Lung (tissue), 12 donors: Measurements from ENCODE around the gene DLG2. TPM values are rescaled to one million over a fixed set of nuclear protein-coding genes. Genes with fewer than 3 reads are reported as not detected.
"Not testable (repeated sequence)": the region's sequence is repeated elsewhere in the genome, so short reads cannot be mapped to it uniquely, and the experiment has no call there.

Experiments used
- ATAC-seq: fragments of 200-7000 bp; cut with Tn5 transposase; one replicate; pipeline ENCODE4 v1.9.1; 2020; ENCODE audit warnings: moderate number of reproducible peaks; ENCODE audit not compliant: insufficient read depth, low FRiP score
- DNase-seq, 3 donors: peaks; one replicate each; pipeline ENCODE4 v3.0.0-alpha.2; 2013 to 2017
- H3K27ac ChIP-seq, 2 donors: one replicate each; pipeline ENCODE4 v1.5.1; 2013; ENCODE audit warnings: mild to moderate bottlenecking in 2 of 2, moderate library complexity in 2 of 2, control low read depth in 1 of 2, inconsistent platforms in 1 of 2, low read depth in 1 of 2, low read length in 1 of 2
- H3K27me3 ChIP-seq, 3 donors: one replicate each; pipeline ENCODE4 v1.5.1; 2013; ENCODE audit warnings: low read length in 2 of 3; ENCODE audit not compliant: control insufficient read depth in 3 of 3, insufficient read depth in 3 of 3
- H3K36me3 ChIP-seq, 4 donors: one replicate each; pipeline ENCODE4 v1.5.1; 2013; ENCODE audit warnings: low read length in 4 of 4, mild to moderate bottlenecking in 1 of 4, moderate library complexity in 1 of 4; ENCODE audit not compliant: control insufficient read depth in 4 of 4, insufficient read depth in 4 of 4
- H3K4me1 ChIP-seq, 5 donors: one replicate each; pipeline ENCODE4 v1.5.1; 2013; ENCODE audit warnings: low read length in 5 of 5, mild to moderate bottlenecking in 2 of 5, moderate library complexity in 1 of 5; ENCODE audit not compliant: control insufficient read depth in 5 of 5, insufficient read depth in 5 of 5
- H3K4me3 ChIP-seq: one replicate; pipeline ENCODE4 v1.5.1; 2013; ENCODE audit warnings: mild to moderate bottlenecking, control low read depth, moderate library complexity
- H3K9ac ChIP-seq, 2 donors: one replicate each; pipeline ENCODE4 v1.5.1; 2013; ENCODE audit warnings: low read length in 2 of 2, control low read depth in 1 of 2; ENCODE audit not compliant: insufficient read depth in 1 of 2
- H3K9me3 ChIP-seq, 4 donors: one replicate each; pipeline ENCODE4 v1.5.1; 2013; ENCODE audit warnings: low read length in 3 of 4, mild to moderate bottlenecking in 1 of 4, moderate library complexity in 1 of 4; ENCODE audit not compliant: control insufficient read depth in 4 of 4, insufficient read depth in 3 of 4
- WGBS, 2 donors: extraction: QIAGEN DNeasy Blood & Tissue Kit; methylation state at CpG; one replicate each; pipeline ENCODE4 v1.1.7; 2013; 5-methylcytosine and 5-hydroxymethylcytosine counted together
- polyA plus RNA-seq, 2 donors: library from polyadenylated mRNA; stranded (reverse); fragments of 200-250 nt; gene quantifications; one replicate each; pipeline ENCODE4 v1.2.1, GENCODE V29; 2013
- total RNA-seq, 2 donors: library from RNA; depleted of rRNA in 1 of 2; stranded (reverse); fragments of >200 nt in 1 of 2; gene quantifications; one replicate each; pipeline ENCODE4 v1.2.1, GENCODE V29; 2014 to 2021
- TF ChIP-seq, protein P1 (sequence below): IDR thresholded peaks from 2 replicates; pipeline ENCODE4 v1.5.1; 2012; ENCODE audit warnings: mild to moderate bottlenecking; ENCODE audit errors: control extremely low read depth, extremely low read depth
- donor health status: control.
- donor health status: control.
- donor health status: Bipolar disorder and iron deficiency.
- donor health status: healthy.
- donor health status: DM: yes; HTN: yes; CAD: no.

DLG2 gene
- total and polyA plus RNA-seq, 4 donors = 0.32 to 24.1 (median 5.4) TPM

DNA sequence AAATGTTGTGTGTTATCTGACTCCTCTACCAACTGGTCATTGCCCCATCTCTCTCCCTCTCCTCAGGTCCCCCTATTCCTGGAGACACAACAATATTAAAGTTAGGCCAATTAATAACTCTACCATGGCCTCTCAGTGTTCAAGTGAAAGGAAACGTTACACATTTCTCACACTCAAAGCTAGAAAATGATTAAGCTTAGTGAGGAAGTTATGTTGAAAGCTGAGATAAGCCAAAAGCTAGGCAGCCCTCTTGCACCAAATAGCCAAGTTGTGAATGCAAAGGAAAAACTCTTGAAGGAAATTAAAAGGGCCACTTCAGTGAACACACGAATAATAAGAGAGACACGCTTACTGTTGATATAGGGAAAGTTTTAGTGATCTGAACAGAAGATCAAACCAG lies 6.9 kb downstream of the DLG2 start:
- ATAC-seq (no peak), DNase-seq (peak; percentile 19 to 73 (median 37))
- TF ChIP-seq, protein P1, sequence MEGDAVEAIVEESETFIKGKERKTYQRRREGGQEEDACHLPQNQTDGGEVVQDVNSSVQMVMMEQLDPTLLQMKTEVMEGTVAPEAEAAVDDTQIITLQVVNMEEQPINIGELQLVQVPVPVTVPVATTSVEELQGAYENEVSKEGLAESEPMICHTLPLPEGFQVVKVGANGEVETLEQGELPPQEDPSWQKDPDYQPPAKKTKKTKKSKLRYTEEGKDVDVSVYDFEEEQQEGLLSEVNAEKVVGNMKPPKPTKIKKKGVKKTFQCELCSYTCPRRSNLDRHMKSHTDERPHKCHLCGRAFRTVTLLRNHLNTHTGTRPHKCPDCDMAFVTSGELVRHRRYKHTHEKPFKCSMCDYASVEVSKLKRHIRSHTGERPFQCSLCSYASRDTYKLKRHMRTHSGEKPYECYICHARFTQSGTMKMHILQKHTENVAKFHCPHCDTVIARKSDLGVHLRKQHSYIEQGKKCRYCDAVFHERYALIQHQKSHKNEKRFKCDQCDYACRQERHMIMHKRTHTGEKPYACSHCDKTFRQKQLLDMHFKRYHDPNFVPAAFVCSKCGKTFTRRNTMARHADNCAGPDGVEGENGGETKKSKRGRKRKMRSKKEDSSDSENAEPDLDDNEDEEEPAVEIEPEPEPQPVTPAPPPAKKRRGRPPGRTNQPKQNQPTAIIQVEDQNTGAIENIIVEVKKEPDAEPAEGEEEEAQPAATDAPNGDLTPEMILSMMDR = no peak

DNA sequence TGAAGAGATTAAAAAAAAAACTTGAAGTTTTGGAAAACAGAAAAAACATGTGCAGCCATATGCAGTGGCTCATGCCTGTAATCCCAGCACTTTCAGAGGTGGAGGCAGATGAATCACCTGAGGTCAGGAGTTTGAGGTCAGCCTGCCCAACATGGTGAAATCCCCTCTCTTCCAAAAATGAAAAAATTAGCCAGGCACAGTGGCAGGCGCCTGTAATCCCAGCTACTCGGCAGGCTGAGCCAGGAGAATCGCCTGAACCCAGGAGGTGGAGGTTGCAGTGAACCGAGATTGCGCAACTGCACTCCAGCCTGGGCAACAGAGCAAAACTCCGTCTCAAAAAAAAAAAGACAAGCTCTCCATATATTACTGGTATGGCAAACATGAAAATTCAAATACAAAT lies 7.6 kb downstream of the DLG2 start:
- no peak for ATAC-seq
- Histone ChIP-seq H3K9ac (no peak overlapping the region), H3K9me3 (no peaks in the 10 kb centered on the region), H3K27ac (no peak overlapping the region), H3K27me3 (no peaks in the 10 kb centered on the region), H3K4me3 (no peak overlapping the region), H3K4me1 (no peaks in the 10 kb centered on the region), H3K36me3 (peaks cover 0 to 4% (median 0%) of the 10 kb centered on the region in 4 donors)
- WGBS, 2 donors = 75 to 76% methylated on average over 6 of the region's 6 CpGs
- TF ChIP-seq, protein P1 = no peak
- no peak for DNase-seq

More for the DNA sequence above, 6.9 kb downstream of the DLG2 start:
- H3K4me1 ChIP-seq = peaks cover 0 to 5% (median 2%) of the 10 kb centered on the region in 5 donors
- H3K36me3 ChIP-seq = peaks cover 0 to 4% (median 0%) of the 10 kb centered on the region in 4 donors
- H3K27ac ChIP-seq = no peak overlapping the region
- H3K27me3 ChIP-seq = no peaks in the 10 kb centered on the region
- no peak overlapping the region for H3K9ac ChIP-seq
- H3K9me3 ChIP-seq = no peaks in the 10 kb centered on the region
- H3K4me3 ChIP-seq = no peak overlapping the region
- 57 to 72% methylated on average over 3 of the region's 3 CpGs for WGBS, 2 donors

DNA sequence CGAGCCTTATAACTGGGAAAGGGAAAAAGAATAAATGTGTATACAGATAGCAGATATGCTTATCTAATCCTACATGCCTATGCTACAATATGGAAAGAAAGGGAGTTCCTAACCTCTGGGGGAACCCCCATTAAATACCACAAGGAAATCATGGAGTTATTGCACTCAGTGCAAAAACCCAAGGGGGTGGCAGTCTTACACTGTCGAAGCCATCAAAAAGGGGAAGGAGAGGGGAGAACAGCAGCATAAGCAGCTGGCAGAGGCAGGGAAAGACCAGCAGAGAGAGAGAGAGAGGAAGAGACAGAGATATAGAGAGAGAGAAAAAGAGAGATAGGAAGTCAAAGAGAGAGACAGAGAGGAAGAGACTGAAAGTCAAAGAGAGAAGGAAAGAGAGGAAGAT lies 15.5 kb downstream of the DLG2 start:
- ATAC-seq, H3K27ac ChIP-seq, H3K27me3 ChIP-seq, H3K4me3 ChIP-seq, H3K9me3 ChIP-seq, H3K36me3 ChIP-seq, H3K9ac ChIP-seq, H3K4me1 ChIP-seq, DNase-seq: not testable (repeated sequence)
- 43 to 53% methylated on average over 2 of the region's 2 CpGs for WGBS, 2 donors

DNA sequence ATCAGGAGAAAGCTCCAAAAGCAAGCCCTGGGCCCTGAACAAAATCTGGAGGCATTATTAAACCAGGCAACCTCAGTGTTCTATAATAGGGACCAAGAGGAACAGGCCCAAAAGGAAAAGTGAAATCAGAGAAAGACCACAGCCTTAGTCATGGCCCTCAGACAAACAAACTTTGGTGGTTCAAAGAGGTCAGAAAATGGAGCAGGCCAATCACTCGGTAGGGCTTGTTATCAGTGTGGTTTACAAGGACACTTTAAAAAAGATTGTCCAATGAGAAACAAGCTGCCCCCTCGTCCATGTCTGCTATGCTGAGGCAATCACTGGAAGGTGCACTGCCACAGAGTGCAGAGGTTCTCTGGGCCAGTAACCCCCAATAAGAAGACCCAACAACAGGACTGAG lies 17.9 kb downstream of the DLG2 start:
- 61 to 86% methylated on average over 2 of the region's 2 CpGs for WGBS, 2 donors
- ATAC-seq, H3K4me1 ChIP-seq, H3K9me3 ChIP-seq, H3K27ac ChIP-seq, H3K36me3 ChIP-seq, H3K27me3 ChIP-seq, H3K9ac ChIP-seq, DNase-seq, H3K4me3 ChIP-seq: not testable (repeated sequence)

DNA sequence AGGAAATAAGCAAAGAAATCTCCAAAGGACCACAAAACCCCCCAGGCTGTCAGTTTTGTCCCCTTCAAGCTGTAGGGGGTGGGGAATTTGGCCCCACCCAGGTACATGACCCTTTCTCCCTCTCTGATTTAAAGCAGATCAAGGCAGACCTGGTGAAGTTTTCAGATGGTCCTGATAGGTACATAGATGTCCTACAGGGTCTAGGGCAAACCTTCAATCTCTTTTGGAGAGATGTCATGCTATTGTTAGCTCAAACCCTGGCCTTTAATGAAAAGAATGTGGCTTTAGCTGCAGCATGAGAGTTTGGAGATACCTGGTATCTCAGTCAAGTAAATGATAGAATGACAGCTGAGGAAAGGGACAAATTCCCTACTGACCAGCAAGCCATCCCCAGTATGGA lies 18.5 kb downstream of the DLG2 start:
- not testable (repeated sequence) for H3K4me3 ChIP-seq, DNase-seq, H3K9me3 ChIP-seq, H3K27me3 ChIP-seq, H3K4me1 ChIP-seq, ATAC-seq, H3K9ac ChIP-seq, H3K36me3 ChIP-seq, H3K27ac ChIP-seq

DNA sequence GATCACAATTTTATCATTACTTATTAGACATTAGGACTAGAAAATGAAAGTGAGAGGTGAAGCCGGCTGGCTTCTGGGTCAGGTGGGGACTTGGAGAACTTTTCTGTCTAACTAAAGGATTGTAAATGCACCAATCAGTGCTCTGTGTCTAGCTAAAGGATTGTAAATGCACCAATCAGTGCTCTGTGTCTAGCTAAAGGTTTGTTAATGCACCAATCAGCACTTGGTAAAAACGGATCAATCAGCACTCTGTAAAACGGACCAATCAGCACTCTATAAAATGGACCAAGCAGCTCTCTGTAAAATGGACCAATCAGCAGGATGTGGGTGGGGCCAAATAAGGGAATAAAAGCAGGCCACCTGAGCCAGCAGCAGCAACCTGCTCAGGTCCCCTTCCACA lies 20.9 kb downstream of the DLG2 start:
- not testable (repeated sequence) for H3K27me3 ChIP-seq, H3K27ac ChIP-seq, H3K9ac ChIP-seq, DNase-seq, H3K9me3 ChIP-seq, H3K4me3 ChIP-seq, ATAC-seq, H3K4me1 ChIP-seq, H3K36me3 ChIP-seq
- 96 to 97% methylated on average over 3 of the region's 3 CpGs for WGBS, 2 donors
